C1 segment of cervical spinal cord (tissue), 14 donors: Measurements from ENCODE around the gene RASA3.
A peak's percentile ranks its signal among the peaks of the same experiment; 100 is the strongest.

Source experiments
- DNase-seq, 14 donors: peaks; one replicate each; lab custom pipeline; 2025; lab: John Stamatoyannopoulos, UW

Gene RASA3

GRCh38 chr13:114056205-114057013 is 76.0 kb downstream of the RASA3 start:
- DNase-seq = no peak

GRCh38 chr13:114055766-114056165 is 76.7 kb downstream of the RASA3 start:
- DNase-seq = peak in 1 of 14 donors; percentile 36

- DNase-seq = peak in 1 of 14 donors; percentile 43
These were observed 77.5 kb downstream of the RASA3 start for GRCh38 chr13:114054830-114055439.

- no peak for DNase-seq
These were observed 78.2 kb downstream of the RASA3 start for GRCh38 chr13:114054264-114054663.

GRCh38 chr13:114053026-114053425 is 79.4 kb downstream of the RASA3 start:
- no peak for DNase-seq

GRCh38 chr13:114050536-114051450 is 81.6 kb downstream of the RASA3 start:
- DNase-seq = no peak

GRCh38 chr13:114049626-114050101 is 82.8 kb downstream of the RASA3 start:
- no peak for DNase-seq

GRCh38 chr13:114049026-114049425 is 83.4 kb downstream of the RASA3 start:
- no peak for DNase-seq

- DNase-seq = no peak
These were observed 84.0 kb downstream of the RASA3 start for GRCh38 chr13:114048443-114048842.

GRCh38 chr13:114047358-114047881 is 85.0 kb downstream of the RASA3 start:
- DNase-seq = no peak

GRCh38 chr13:114046431-114046975 is 85.9 kb downstream of the RASA3 start:
- DNase-seq = no peak

- DNase-seq = peak in 6 of 14 donors; percentile 20 to 59 (median 33)
These were observed 87.2 kb downstream of the RASA3 start for GRCh38 chr13:114045113-114045735.

- no peak for DNase-seq
These were observed 87.9 kb downstream of the RASA3 start for GRCh38 chr13:114044486-114044885.

GRCh38 chr13:114043421-114044053 is 88.9 kb downstream of the RASA3 start:
- peak in 1 of 14 donors; percentile 46 for DNase-seq

- no peak for DNase-seq
These were observed 90.2 kb downstream of the RASA3 start for GRCh38 chr13:114042066-114042815.

- DNase-seq = no peak
These were observed 90.9 kb downstream of the RASA3 start for GRCh38 chr13:114041493-114041892.

- no peak for DNase-seq
These were observed 92.8 kb downstream of the RASA3 start for GRCh38 chr13:114039471-114040141.

GRCh38 chr13:114038900-114039299 is 93.5 kb downstream of the RASA3 start:
- peak in 1 of 14 donors; percentile 47 for DNase-seq

- peak in 4 of 14 donors; percentile 14 to 67 (median 31) for DNase-seq
These were observed 94.2 kb downstream of the RASA3 start for GRCh38 chr13:114038211-114038613.
